HG03521 (cell line): Measurements from ENCODE around the gene IFIT3.

Experiments used
- ATAC-seq: cut with Tn5 transposase; IDR thresholded peaks from one replicate; pipeline ENCODE4 v1.9.1; 2021; ENCODE audit warnings: mild to moderate bottlenecking, moderate library complexity; ENCODE audit not compliant: unreplicated experiment

Gene IFIT3

DNA sequence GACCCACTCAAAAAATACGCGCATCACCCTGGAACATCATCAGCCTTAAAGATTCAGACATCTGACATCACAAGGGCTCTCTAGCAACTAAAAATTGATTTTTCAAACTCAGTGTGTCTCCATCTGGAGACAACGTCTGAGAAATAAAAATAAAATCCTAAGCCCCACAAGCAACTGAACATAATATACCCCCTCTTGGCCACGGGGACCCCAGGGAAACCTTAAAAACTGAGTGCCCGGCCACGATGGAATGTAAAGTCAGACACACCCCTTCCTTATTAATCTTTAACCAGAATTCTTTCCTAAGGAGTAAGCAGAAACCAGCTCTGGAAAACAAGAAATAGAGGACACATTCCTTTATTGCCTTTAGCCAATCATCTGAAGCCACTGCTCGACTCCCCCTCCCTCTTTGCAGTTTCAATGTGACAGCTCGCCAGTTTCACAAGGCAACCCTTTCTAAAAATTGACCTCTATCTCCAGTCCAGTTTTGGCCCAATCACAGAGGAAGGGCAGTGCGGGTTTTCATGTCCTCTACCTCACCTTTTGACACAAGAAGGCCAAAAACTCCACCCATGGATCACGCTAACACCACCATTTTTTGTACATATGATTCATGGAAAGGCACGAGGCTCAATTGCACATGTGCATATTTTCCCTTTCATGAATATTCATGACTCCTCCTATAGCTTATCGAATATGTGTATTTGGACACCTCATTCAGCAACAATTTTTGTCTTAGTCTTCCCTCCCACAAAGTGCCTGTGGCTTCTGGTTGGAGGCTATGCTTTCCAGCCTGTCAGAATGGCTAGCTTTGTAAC is 24.2 kb downstream of the IFIT3 start:
- peak; percentile 37 for ATAC-seq

DNA sequence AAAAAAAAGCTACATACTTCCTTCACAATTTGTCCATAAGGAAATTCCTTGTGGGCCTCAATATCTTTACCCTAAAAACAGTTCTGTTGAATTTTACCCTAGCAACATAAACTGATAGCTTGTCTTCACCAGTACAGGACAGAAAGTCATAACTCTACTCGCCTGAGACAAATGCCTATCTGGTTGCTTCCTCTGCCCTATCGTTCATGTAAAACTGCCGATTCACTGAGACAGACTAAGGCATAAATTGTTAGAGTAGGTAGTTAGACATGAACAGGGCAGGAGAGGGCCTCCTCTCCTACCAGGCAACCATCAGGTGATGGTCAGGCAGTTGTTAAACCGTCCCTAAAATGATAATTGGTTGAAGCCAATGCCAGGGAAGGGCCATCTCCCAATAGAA is 25.0 kb downstream of the IFIT3 start:
- ATAC-seq = no peak

- ATAC-seq = no peak
Measured at GRCh38 chr10:89355394-89355931, 27.7 kb downstream of the IFIT3 start.

GRCh38 chr10:89357096-89357495 is 29.3 kb downstream of the IFIT3 start:
- ATAC-seq = no peak

DNA sequence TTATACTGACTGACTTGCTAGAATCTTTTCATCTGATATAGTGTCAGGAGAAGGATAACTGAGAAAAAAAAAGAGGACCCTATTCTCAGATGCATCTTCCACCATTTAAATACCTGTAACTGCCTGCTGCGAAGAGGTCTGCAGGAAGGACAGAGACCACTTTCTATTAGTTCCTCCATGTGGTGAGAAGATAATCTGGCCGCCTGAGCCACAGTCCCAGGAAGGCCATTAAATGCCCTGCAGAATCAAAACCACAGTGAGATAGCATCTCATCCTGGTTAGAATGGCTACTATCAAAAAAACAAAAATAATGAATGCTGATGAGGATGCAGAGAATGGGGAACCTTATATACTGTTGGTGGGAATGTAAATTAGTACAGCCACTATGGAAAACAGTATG is 30.2 kb downstream of the IFIT3 start:
- ATAC-seq = no peak

DNA sequence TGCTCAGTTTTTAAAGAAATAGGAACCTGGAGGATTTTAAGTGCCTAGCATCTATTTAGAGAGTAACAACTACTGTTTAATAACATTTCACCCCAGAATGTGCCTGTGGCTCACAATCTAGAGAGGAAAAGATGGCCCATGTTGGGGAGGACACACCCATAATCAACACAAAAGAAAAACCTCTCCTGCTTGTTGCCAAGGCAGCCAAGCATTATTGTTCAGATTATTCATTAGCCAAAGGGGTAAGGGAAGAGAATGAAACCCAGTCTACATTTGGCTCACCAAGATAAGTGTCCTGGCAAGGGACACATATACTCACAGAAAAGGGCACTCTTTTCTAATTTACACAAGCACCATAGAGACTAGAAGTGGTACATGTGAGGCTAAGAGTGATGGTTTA is 32.4 kb downstream of the IFIT3 start:
- no peak for ATAC-seq

GRCh38 chr10:89362929-89363328 is 35.1 kb downstream of the IFIT3 start:
- no peak for ATAC-seq

DNA sequence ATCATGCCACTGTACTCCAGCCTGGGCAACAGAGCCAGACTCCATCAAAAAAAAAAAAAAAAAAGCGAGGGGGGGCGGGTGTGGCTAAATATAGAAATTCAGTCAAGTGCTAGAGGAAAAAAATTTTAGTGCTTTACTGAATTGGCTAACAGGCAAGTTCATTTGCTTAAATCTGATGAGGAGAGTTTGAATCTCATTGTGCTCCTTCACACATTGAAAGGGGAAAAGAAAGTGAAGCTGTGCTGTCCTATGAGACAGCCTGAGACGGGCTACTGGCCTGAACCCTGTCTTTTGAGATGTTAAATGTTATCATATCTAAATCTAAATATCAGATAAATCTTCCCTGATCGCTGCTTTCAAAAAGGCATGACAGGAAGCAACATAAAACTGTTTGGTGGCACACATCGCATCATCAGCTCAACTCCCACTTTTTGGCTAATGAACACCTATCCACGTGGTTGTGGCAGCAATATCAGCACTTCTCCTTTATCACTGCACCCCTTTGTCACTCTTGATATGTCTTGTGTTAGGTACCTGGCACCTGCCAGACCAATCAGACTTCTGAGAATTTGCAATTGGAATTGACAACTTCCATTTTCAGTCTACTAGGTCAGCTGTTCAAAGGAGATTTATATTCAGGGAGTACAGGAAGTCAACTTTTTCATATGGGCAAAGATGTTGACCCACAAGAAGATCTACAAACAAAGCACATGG is 36.1 kb downstream of the IFIT3 start:
- ATAC-seq = no peak

GRCh38 chr10:89364531-89364930 is 36.7 kb downstream of the IFIT3 start:
- ATAC-seq = no peak

DNA sequence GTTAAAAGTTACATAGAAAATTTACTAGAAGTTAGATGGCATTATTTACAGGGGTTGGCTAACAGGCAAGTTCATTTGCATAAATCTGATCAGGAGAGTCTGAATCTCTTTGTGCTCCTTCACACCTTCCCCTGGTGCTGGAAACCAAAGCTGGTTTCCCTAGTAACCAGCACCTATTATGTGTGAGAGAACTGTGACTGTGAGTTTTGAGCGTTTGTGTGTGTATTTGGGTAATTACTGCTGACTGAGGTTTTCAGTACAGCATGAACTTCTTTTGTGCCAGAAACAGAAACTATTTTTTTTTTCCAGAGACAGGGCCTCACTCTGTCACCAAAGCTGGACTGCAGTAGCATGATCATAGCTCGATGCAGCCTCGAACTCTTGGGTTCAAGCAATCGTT is 39.7 kb downstream of the IFIT3 start:
- peak; percentile 77 for ATAC-seq

DNA sequence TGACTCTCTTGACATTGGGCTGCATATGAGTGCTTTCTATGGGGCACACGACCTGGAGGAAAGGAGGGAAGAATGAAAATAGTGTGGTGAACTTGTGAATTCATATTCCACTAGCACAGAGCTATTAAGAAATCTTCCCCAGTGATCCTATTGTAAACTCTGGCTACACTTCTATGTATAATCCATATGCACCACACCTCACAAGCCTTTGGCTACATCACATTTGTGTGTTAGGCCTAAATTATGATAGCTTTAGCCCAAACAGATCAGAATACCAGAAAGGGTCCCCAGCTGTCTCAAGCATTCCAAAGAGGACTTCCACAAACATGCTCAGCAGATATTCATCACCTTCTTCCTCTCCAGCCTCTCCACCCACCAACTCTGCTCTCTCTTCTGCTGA is 40.3 kb downstream of the IFIT3 start:
- ATAC-seq = no peak

- no peak for ATAC-seq
Measured at GRCh38 chr10:89369156-89370105, 41.6 kb downstream of the IFIT3 start.

GRCh38 chr10:89371079-89371478 is 43.3 kb downstream of the IFIT3 start:
- no peak for ATAC-seq

- ATAC-seq = no peak
Measured at GRCh38 chr10:89371987-89372386, 44.2 kb downstream of the IFIT3 start.

DNA sequence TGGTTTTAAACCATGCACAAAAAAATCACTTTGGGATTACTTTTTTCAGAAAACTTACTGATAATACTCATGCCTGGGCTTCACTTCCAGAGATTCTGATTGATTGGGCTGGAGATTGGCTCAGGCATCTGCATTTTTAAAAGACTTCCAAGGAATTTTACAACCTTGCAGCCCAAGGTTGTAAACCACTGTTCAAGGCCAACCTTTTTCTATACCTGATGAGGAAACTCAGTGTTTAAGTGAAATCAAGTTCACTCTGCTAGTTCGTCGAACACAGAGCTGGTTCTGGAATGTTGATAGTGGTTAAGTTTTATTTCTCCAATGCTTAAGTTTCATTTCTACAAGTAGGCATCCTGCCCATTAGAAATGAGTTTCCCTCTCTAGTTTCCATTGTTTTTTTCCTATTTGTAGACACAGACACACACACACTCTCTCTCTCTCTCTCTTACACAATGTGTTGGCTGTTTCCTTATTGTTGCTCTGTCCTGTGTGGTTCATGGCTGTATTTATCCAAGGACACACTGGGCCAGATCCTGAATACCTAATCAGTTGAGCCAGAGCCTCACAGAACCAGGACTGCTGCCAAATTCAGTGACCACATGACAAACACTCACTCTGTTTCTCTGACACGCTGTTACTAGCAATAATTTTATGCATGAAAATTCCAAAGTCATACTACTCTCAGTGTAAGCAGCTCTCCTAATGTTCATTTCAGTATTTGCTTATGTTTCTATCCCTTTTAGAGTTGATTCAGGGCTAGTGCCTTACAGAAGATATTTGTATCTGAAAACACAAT is 46.3 kb downstream of the IFIT3 start:
- ATAC-seq = no peak

GRCh38 chr10:89374713-89375141 is 46.9 kb downstream of the IFIT3 start:
- ATAC-seq = no peak

DNA sequence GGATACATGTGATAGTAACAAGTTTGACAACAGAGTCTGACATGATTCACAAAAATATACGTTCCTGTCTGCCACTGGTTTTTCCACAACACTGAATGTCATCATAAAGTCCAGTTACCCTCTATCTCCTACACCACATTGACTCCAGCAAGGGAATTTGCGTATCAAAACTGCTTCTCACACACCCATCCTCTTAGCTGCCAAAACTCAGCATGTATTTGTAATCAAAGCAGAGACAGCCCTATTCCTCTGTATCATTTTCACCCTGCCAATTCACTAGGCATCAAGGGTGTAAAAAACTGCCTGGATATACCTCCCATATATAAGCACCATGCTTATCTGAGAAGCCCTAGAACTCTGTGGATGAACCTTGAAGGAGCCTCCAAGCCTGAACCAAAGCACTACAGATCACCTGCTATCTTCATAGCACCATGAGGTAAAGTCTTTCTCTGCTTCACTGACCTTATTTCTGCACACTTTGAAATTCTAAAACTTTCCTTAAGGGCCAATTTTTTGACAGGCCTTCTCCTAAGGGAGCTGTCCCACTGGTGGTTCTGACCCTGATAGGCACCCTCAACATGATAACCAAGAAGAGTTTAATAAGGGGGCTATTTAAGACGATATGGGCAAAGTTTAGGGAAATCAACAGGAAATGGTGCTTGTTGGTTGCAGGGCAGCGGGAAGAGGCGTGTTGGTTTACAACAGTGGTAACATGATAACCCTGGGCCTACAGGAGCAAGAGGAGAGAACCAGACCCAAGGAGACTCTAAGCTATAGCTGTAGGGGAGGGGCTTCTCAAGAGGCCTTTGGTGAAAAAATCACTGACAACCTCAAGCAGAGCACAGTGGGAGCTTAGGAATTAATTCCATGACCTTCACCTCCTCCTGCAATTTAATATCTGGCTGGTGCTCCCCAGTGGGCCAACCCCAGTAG is 50.2 kb downstream of the IFIT3 start, which contains the start of gene IFIT1B:
TSS of gene IFIT1B (plus strand) at position 352 of the 933 bp plus-strand sequence. CDS start at position 432, 80 bp downstream.
- no peak for ATAC-seq

DNA sequence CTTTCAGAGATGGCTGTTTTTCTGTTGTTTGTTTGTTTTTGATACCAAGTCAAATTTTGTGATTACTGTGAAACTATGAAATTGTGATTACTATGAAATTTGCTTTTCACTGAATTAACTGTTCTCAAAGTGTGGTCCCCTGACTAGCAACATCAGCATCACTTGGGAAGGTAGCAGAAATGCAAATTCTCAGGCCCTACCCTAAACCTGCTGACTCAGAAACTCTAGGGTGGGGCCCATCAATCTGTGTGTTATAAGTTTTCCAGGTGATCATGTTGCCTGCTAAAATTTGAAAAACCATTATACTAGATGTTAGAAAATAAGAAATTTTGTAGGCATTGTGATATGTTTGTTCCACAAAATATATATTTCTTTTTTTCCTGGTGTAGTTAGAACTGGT is 51.3 kb downstream of the IFIT3 start:
- no peak for ATAC-seq

- no peak for ATAC-seq
Measured at GRCh38 chr10:89382757-89383156, 55.0 kb downstream of the IFIT3 start.
